Measurements from ENCODE around the gene TPM1.
"Not testable (repeated sequence)": the region's sequence is repeated elsewhere in the genome, so short reads cannot be mapped to it uniquely, and the experiment has no call there.

DNA sequence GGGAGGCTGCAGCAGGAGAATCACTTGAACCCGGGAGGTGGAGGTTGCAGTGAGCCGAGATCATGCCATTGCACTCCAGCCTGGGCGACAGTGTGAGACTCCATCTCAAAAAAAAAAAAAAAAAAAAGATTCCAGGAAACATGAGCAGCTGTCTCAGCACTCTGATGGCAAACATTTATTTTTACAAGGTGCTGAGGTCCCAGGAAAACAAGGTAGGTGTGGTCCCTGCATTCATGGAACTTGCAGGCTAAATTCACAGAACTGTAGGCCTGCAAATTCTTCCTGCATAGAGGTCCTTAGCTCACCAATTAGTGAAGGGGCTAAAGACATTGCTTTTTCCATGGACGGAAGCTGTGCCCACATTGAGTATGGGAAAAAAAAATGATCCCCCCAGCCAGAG lies 48.9 kb upstream of the TPM1 start:
- TF ChIP-seq, protein P1, sequence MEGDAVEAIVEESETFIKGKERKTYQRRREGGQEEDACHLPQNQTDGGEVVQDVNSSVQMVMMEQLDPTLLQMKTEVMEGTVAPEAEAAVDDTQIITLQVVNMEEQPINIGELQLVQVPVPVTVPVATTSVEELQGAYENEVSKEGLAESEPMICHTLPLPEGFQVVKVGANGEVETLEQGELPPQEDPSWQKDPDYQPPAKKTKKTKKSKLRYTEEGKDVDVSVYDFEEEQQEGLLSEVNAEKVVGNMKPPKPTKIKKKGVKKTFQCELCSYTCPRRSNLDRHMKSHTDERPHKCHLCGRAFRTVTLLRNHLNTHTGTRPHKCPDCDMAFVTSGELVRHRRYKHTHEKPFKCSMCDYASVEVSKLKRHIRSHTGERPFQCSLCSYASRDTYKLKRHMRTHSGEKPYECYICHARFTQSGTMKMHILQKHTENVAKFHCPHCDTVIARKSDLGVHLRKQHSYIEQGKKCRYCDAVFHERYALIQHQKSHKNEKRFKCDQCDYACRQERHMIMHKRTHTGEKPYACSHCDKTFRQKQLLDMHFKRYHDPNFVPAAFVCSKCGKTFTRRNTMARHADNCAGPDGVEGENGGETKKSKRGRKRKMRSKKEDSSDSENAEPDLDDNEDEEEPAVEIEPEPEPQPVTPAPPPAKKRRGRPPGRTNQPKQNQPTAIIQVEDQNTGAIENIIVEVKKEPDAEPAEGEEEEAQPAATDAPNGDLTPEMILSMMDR (IDR thresholded peaks at IDR 0.05 in 2 of 3, conservative IDR thresholded peaks at IDR 0.05 in 1 of 3; ENCODE audit: borderline replicate concordance in 1 of 3, insufficient read depth in 1 of 3, low read depth in 2 of 3, low read length in 2 of 3): not testable (repeated sequence)
- TF ChIP-seq EZH2 (IDR thresholded peaks at IDR 0.05); EZH2phosphoT487 (IDR thresholded peaks at IDR 0.05; ENCODE audit: borderline replicate concordance); CEBPB (IDR thresholded peaks at IDR 0.05; ENCODE audit: low read depth); ZFX (IDR thresholded peaks at IDR 0.05); YY1 (IDR thresholded peaks at IDR 0.05; ENCODE audit: extremely low read depth, insufficient replicate concordance, low read depth, low read length); SRF (IDR thresholded peaks at IDR 0.05; ENCODE audit: low read depth); POLR2AphosphoS5 (IDR thresholded peaks at IDR 0.05; ENCODE audit: low read depth, low read length); RAD21 (IDR thresholded peaks at IDR 0.05; ENCODE audit: low read depth); POLR2A (IDR thresholded peaks at IDR 0.05; ENCODE audit: borderline replicate concordance, extremely low read depth, insufficient read depth, insufficient read length): not testable (repeated sequence)
- TF ChIP-seq, protein P2, sequence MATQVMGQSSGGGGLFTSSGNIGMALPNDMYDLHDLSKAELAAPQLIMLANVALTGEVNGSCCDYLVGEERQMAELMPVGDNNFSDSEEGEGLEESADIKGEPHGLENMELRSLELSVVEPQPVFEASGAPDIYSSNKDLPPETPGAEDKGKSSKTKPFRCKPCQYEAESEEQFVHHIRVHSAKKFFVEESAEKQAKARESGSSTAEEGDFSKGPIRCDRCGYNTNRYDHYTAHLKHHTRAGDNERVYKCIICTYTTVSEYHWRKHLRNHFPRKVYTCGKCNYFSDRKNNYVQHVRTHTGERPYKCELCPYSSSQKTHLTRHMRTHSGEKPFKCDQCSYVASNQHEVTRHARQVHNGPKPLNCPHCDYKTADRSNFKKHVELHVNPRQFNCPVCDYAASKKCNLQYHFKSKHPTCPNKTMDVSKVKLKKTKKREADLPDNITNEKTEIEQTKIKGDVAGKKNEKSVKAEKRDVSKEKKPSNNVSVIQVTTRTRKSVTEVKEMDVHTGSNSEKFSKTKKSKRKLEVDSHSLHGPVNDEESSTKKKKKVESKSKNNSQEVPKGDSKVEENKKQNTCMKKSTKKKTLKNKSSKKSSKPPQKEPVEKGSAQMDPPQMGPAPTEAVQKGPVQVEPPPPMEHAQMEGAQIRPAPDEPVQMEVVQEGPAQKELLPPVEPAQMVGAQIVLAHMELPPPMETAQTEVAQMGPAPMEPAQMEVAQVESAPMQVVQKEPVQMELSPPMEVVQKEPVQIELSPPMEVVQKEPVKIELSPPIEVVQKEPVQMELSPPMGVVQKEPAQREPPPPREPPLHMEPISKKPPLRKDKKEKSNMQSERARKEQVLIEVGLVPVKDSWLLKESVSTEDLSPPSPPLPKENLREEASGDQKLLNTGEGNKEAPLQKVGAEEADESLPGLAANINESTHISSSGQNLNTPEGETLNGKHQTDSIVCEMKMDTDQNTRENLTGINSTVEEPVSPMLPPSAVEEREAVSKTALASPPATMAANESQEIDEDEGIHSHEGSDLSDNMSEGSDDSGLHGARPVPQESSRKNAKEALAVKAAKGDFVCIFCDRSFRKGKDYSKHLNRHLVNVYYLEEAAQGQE (IDR thresholded peaks at IDR 0.05; ENCODE audit: low read depth): not testable (repeated sequence)

Data from HCT116 (cell line).